Sigmoid colon (tissue), 4 donors: ENCODE results near the gene UCHL3.

Experiments used
- CTCF ChIP-seq, 4 experiments: fragments of 450-650 bp in 3 of 4; fragments of 200-600 bp in 1 of 4; IDR thresholded peaks; one replicate each; pipeline ENCODE4 v1.5.1; 2016 to 2019; ENCODE audit warnings: antibody characterized with exemption in 4 of 4, mild to moderate bottlenecking in 3 of 4, moderate library complexity in 2 of 4
- EP300 ChIP-seq, 4 donors: sonication (generic); formaldehyde crosslinking; IDR thresholded peaks; one replicate each; pipeline ENCODE4 v1.6.1; 2017; ENCODE audit warnings: antibody characterized with exemption in 4 of 4

DNA sequence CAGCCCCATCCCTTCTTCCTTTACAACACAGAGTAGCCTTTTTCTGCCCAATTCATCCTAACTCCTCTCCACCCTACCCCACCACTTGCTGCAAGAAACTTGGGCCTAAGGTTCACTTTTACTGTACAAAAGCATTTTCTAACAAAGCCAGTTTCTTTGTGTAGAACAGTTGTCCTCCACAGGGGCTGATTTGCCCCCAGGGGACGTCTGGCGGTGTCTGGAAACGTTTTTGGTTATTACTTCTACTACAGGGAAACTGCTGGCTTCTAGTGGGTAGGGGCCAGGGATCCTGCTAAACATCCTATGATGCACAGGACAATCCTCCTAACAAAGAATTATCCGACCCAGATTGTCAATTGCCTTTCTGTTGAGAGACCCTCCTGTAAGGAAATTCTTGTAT lies 79.2 kb downstream of the UCHL3 start:
- no peak for TF ChIP-seq CTCF (IDR thresholded peaks at IDR 0.05)
- no peak for TF ChIP-seq EP300 (IDR thresholded peaks at IDR 0.05)
